Epithelial cell of proximal tubule (primary cell): ENCODE data around the gene PDIA5. TPM values are rescaled to one million over a fixed set of nuclear protein-coding genes. Genes with fewer than 3 reads are reported as not detected.

Experiments
- DNase-seq: peaks from one replicate; pipeline ENCODE4 v3.0.0-alpha.2; 2011; ENCODE audit warnings: low read depth
- H3K4me3 ChIP-seq: 2 replicates; pipeline ENCODE4 v1.5.1; 2011; ENCODE audit warnings: low read depth, mild to moderate bottlenecking, low read length
- total RNA-seq: library from RNA; depleted of rRNA; stranded (reverse); fragments of >200 nt; gene quantifications from 2 replicates; pipeline ENCODE4 v1.2.3, GENCODE V29; 2015
- TF ChIP-seq, protein P1 (sequence below): conservative IDR thresholded peaks from 2 replicates; pipeline ENCODE4 v1.5.1; 2012; ENCODE audit warnings: low read depth, mild to moderate bottlenecking, low read length

The PDIA5 gene
- total RNA-seq, 1 donor from 2014 or later: 29.4 TPM

DNA sequence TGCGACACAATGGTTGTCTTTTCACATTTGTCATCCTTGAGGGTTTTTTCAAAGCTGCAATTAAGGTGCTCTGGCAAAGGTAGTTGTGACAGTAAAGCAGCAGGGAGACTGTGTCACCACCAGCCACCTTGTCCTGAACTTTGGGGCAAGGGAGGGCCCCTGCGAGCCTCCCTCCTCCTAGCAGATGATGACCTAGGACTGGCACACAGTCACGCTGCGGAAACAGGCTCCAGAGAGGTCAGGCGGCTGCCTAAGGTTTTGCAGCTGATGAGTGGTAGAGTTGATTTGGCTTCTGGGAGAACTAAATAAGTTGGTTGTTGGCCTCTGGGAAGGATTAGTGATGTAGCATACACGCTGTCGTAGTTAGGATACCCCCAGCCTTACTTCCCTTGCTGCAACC lies 62.7 kb downstream of the PDIA5 start:
- TF ChIP-seq, protein P1, sequence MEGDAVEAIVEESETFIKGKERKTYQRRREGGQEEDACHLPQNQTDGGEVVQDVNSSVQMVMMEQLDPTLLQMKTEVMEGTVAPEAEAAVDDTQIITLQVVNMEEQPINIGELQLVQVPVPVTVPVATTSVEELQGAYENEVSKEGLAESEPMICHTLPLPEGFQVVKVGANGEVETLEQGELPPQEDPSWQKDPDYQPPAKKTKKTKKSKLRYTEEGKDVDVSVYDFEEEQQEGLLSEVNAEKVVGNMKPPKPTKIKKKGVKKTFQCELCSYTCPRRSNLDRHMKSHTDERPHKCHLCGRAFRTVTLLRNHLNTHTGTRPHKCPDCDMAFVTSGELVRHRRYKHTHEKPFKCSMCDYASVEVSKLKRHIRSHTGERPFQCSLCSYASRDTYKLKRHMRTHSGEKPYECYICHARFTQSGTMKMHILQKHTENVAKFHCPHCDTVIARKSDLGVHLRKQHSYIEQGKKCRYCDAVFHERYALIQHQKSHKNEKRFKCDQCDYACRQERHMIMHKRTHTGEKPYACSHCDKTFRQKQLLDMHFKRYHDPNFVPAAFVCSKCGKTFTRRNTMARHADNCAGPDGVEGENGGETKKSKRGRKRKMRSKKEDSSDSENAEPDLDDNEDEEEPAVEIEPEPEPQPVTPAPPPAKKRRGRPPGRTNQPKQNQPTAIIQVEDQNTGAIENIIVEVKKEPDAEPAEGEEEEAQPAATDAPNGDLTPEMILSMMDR: no peak
- no peak overlapping the region for H3K4me3 ChIP-seq
- DNase-seq: no peak

DNA sequence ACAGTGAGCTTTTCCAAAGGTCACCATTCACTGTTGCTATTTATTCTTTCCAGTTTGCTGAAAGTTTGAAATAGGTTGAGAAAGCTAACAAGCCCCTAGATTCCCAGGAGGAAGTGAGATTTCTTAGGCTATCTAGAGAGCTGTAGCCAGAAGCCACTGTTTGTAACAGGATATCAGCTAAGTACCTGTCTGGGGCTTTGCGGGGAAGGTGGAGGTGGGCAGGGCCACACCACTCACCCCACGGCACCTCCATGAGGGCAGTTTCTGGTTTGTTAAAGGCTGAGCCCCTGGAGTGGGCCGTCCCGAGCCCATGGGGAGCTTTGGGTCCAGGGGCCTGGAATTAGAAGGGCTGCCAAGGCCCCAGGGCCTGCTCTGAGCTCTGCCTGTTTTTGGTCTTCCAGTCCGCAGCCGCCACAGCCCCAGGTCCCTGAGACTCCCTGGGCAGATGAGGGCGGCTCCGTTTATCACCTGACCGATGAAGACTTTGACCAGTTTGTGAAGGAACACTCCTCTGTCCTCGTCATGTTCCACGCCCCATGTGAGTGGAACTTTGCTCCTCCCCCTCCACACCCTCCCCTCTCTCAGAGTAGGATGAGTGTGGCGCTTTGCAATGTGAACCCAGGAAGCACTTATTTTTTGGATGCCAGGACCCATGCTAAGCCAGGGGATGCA lies 63.4 kb downstream of the PDIA5 start:
- no peak for DNase-seq
- TF ChIP-seq, protein P1: no peak
- no peak overlapping the region for H3K4me3 ChIP-seq

DNA sequence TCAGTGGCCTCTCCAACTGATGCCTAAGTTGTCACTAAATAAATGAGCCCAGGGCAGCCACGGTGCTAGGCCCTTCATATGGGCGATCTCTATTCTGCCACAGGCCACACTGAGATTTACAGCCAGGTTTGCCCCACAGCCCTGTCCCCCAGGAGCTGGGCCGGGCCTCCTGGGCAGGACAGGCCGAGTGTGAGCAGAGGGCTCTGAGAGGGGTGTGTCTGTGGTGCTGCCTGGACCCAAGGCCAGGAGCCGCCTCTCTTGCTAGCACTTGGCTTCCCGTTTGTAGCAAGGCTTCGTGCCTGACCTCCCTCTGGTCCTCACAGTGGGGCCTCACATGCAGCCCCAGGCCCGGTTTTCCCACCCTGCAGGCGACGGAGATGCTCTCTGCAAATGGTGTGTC lies 67.8 kb downstream of the PDIA5 start:
- no peak overlapping the region for H3K4me3 ChIP-seq
- DNase-seq: no peak
- TF ChIP-seq, protein P1: no peak

DNA sequence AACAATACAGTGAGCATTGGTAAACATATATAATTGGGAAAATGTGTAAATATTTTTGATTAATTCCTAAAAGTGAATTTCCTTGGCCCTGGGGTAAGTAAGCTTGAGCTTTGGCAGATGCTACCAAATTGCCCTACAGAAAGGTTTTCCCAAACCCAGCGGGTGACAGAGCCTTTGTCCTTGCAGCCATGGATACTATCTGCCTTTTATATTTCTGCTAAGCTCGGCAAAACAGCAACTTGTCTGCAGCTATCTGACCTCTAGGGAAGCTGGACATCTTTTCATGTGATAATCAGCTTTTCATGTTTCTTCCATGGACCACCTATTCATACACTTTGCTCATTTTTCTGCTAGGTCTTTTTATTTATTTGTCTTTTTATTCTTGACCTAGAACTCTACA lies 70.2 kb downstream of the PDIA5 start:
- TF ChIP-seq, protein P1: no peak
- H3K4me3 ChIP-seq: no peak overlapping the region
- no peak for DNase-seq

DNA sequence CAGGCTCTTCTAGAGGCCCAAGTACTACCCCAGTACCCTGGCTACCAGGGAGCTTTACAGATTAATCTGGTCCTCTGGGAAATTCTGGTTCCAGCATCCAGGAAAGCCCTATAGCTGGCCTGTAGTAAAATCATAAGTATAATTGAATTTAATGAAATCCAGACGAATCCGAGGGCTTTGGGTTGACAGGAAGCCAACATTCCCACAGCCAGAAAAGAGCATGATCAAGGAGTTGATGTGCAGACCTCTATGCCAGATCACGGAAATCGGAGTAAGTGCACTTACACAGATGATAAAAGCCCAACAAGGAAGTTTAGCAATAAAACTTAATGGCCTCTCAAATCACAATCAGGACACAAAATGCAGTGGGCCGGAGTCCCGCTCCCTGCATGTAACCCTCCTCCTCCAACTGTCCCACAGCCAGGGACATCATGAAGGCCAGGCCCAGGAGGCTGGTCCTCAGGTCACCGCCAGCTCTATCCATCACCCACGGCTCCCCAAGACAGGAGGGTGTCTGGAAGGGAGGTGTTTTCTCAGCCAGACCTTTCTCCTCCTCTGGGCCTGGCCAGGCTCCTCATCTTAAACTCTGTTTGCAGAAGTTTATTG lies 72.1 kb downstream of the PDIA5 start:
- H3K4me3 ChIP-seq: no peak overlapping the region
- DNase-seq: no peak
- TF ChIP-seq, protein P1: no peak

DNA sequence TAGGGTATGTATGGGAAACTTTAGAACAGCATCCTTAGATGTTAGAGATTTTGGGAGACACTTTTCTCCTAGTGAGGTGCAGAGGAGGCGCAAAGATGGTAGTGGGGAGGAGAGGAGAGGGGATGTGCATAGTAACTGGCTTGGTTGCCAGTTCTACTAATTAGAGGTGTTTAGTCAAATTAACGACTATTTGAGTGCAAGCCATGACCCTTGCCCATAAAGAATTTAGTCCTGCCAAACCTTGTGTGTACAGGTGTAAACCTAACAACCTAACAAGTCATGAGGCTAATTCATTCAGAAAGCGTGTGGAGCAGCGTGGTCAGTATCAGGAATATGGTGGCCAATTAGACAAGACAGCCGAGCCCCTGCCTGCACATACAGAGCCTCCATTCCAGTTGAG lies 72.7 kb downstream of the PDIA5 start:
- TF ChIP-seq, protein P1: no peak
- no peak for DNase-seq
- H3K4me3 ChIP-seq: no peak overlapping the region

DNA sequence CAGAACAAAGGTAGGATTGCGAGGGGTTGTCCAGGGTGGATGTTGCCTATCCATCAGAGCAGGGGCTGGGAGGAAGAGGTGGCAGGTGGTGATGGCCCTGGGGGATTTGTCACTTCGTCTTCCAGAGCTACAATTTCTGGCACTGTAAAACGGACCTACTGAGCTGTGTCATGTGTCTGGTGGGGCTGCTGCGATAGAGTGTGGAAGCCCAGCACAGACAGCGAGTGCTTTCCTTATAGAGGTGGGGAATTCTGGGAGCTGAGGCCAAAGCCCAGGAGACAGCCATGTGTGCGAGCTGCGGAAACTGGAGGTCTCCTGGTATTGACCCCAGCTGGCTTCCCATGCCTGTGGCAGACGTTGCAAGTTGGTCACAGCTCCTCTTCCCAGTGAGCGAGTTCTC lies 73.7 kb downstream of the PDIA5 start:
- no peak for DNase-seq
- H3K4me3 ChIP-seq: no peak overlapping the region
- TF ChIP-seq, protein P1: no peak
